SW 1271 (cell line): ENCODE data around the gene OCA2.
"Not testable (repeated sequence)": the region's sequence is repeated elsewhere in the genome, so short reads cannot be mapped to it uniquely, and the experiment has no call there.

ENCODE experiments used
- DNase-seq, 2 experiments: peaks; one replicate each; lab custom pipeline; 2025; lab: John Stamatoyannopoulos, UW

Gene OCA2

GRCh38 chr15:28002136-28002861, 96.8 kb downstream of the OCA2 start:
- DNase-seq, result no peak

- no peak for DNase-seq
Measured at GRCh38 chr15:28001641-28002040, 97.5 kb downstream of the OCA2 start.

- no peak for DNase-seq
Measured at GRCh38 chr15:27993996-27994780, 104.9 kb downstream of the OCA2 start.

GRCh38 chr15:27993544-27993943, 105.6 kb downstream of the OCA2 start:
- DNase-seq, result no peak

- DNase-seq, result no peak
Measured at GRCh38 chr15:27990521-27991515, 108.3 kb downstream of the OCA2 start.

- DNase-seq, result no peak
Measured at GRCh38 chr15:27989838-27990237, 109.3 kb downstream of the OCA2 start.

GRCh38 chr15:27989427-27989826, 109.7 kb downstream of the OCA2 start:
- no peak for DNase-seq

GRCh38 chr15:27985099-27985498, 114.0 kb downstream of the OCA2 start:
- DNase-seq, result no peak

GRCh38 chr15:27983496-27983895, 115.6 kb downstream of the OCA2 start:
- DNase-seq, result no peak

- DNase-seq, result no peak
Measured at GRCh38 chr15:27977696-27978095, 121.4 kb downstream of the OCA2 start.

GRCh38 chr15:27973886-27974285, 125.2 kb downstream of the OCA2 start:
- DNase-seq, result no peak

- no peak for DNase-seq
Measured at GRCh38 chr15:27970661-27971392, 128.3 kb downstream of the OCA2 start.

GRCh38 chr15:27967541-27967940, 131.6 kb downstream of the OCA2 start:
- DNase-seq, result no peak

- no peak for DNase-seq
Measured at GRCh38 chr15:27965546-27965945, 133.6 kb downstream of the OCA2 start.

GRCh38 chr15:27961801-27962200, 137.3 kb downstream of the OCA2 start:
- no peak for DNase-seq

GRCh38 chr15:27958911-27959578, 140.1 kb downstream of the OCA2 start:
- DNase-seq, result no peak

- no peak for DNase-seq
Measured at GRCh38 chr15:27956285-27956684, 142.8 kb downstream of the OCA2 start.

GRCh38 chr15:27955087-27955486, 144.0 kb downstream of the OCA2 start:
- no peak for DNase-seq

- DNase-seq, result not testable (repeated sequence)
Measured at GRCh38 chr15:27952593-27952992, 146.5 kb downstream of the OCA2 start.

GRCh38 chr15:27951191-27951890, 147.8 kb downstream of the OCA2 start:
- no peak for DNase-seq
